HT-29 (cell line): ENCODE data around the gene MPZ. TPM values are rescaled to one million over a fixed set of nuclear protein-coding genes. Genes with fewer than 3 reads are reported as not detected.
"Not testable (repeated sequence)": the region's sequence is repeated elsewhere in the genome, so short reads cannot be mapped to it uniquely, and the experiment has no call there.

Experiments
- DNase-seq: peaks from one replicate; pipeline ENCODE4 v3.0.0-alpha.2; 2015; ENCODE audit warnings: low spot score
- total RNA-seq: library from RNA; depleted of rRNA; stranded (reverse); fragments of >200 nt; shearing (Covaris generic); gene quantifications from 2 replicates; pipeline ENCODE4 v1.2.3, GENCODE V29; 2014; rRNA removed

MPZ gene
- total RNA-seq, 1 experiment from 2014 or later = 0.41 TPM

DNA sequence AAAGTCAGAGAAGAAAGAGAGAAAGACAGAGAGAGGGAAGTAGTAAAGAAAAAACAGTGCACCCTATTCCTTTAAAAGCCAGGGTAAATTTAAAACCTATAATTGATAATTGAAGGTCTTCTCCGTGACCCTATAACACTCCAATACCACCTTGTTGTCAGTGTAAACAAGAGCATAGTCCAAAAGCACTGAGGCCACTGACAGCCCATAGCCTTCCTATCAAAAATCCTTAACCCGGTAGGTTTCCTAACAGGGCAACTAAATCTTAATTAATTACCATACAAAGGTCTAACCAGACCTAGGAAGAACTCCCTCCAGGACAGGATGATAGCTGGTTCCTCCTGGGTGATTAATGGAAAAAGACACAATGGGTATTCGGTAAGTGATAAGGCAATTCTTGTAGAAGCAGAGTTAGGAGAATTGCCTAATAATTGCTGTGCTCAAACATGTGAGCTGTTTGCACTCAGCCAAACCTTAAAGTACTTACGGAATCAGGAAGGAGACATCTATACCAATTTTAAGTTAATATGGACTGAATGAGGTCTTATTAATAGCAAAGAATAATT lies 53.7 kb downstream of the MPZ start:
- not testable (repeated sequence) for DNase-seq

DNA sequence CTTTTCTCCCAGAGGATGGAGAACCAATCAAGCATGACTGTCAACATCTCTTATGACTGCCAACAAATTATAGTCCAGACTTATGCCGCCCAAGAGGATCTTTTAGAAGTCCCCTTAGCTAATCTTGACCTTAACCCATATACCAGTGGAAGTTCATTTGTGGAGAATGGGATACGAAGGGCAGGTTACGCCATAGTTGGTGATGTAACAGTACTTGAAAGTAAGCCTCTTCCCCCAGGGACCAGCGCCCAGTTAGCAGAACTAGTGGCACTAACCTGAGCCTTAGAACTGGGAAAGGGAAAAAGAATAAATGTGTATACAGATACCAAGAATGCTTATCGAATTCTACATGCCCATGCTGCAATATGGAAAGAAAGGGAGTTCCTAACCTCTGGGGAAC lies 54.5 kb downstream of the MPZ start:
- not testable (repeated sequence) for DNase-seq

Other genes starting within 250 kb of the MPZ start
- gene ARHGAP30, start 240.1 kb downstream of the MPZ start, total RNA-seq = 0.58 and 0.86 TPM in 2 replicates
- gene NECTIN4, start 220.4 kb downstream of the MPZ start, total RNA-seq = 8.6 and 10.4 TPM in 2 replicates
- 3.8 and 5.5 TPM in 2 replicates for gene KLHDC9, start 211.6 kb downstream of the MPZ start, total RNA-seq
- gene PFDN2, start 191.9 kb downstream of the MPZ start, total RNA-seq = 67.7 and 70.5 TPM in 2 replicates
- 25.1 and 30.8 TPM in 2 replicates for gene NIT1, start 191.9 kb downstream of the MPZ start, total RNA-seq
- 36.6 and 40.8 TPM in 2 replicates for gene DEDD, start 177.3 kb downstream of the MPZ start, total RNA-seq
- 66.4 and 81.3 TPM in 2 replicates for gene UFC1, start 156.0 kb downstream of the MPZ start, total RNA-seq
- gene USP21, start 150.5 kb downstream of the MPZ start, total RNA-seq = 20.8 and 24.6 TPM in 2 replicates
- 11.7 and 14.3 TPM in 2 replicates for gene PPOX, start 143.5 kb downstream of the MPZ start, total RNA-seq
- gene B4GALT3, start 132.5 kb downstream of the MPZ start, total RNA-seq = 57.5 and 70.7 TPM in 2 replicates
- gene ADAMTS4, start 110.9 kb downstream of the MPZ start, total RNA-seq = not detected in 2 replicates
- 90.6 and 122 TPM in 2 replicates for gene NDUFS2, start 107.6 kb downstream of the MPZ start, total RNA-seq
- gene FCER1G, start 94.7 kb downstream of the MPZ start, total RNA-seq = not detected in 2 replicates
- 0.52 TPM in 1 of 2 replicates, not detected in the other for gene APOA2, start 86.3 kb downstream of the MPZ start, total RNA-seq
- 3.5 and 3.6 TPM in 2 replicates for gene TOMM40L, start 83.9 kb downstream of the MPZ start, total RNA-seq
- gene NR1I3, start 71.8 kb downstream of the MPZ start, total RNA-seq = not detected in 2 replicates
- gene PCP4L1, start 51.2 kb downstream of the MPZ start, total RNA-seq = not detected in 2 replicates
- 16.6 and 17.1 TPM in 2 replicates for gene SDHC, start 4.4 kb upstream of the MPZ start, total RNA-seq
- gene CFAP126, start 57.9 kb upstream of the MPZ start, total RNA-seq = not detected in 2 replicates
- gene FCGR2A, start 195.5 kb upstream of the MPZ start, total RNA-seq = not detected in 2 replicates
- gene HSPA6, start 214.6 kb upstream of the MPZ start, total RNA-seq = 0.70 and 1.1 TPM in 2 replicates
- not detected in 2 replicates for gene FCGR3A, start 239.8 kb upstream of the MPZ start, total RNA-seq